Stimulated activated naive B cell treated with anti-CD40 and anti-IgM and Interleukin-4, amounts not matched to agents 10 μg/mL and 1 μg/mL and 100 μg/mL, for 72 hours (primary cell): ENCODE data around the gene KRT38.

Source experiments
- ATAC-seq, 2 donors: fragments of 150-1000 bp; cut with Tn5 transposase; replicated peaks; 2 replicates each; pipeline ENCODE4 v1.10.0; 2021; ENCODE audit warnings: moderate library complexity in 1 of 2
- DNase-seq: peaks from one replicate; pipeline ENCODE4 v3.0.0; 2021
- H3K27ac Mint-ChIP-seq: one replicate; pipeline ENCODE4 v1.8.0; 2022; ENCODE audit warnings: mild to moderate bottlenecking, mixed read lengths
- H3K27me3 Mint-ChIP-seq, 2 donors: one replicate each; pipeline ENCODE4 v1.8.0; 2022; ENCODE audit warnings: mixed read lengths in 2 of 2
- H3K36me3 Mint-ChIP-seq, 2 donors: one replicate each; pipeline ENCODE4 v1.8.0; 2022; ENCODE audit warnings: mixed read lengths in 2 of 2, mild to moderate bottlenecking in 1 of 2
- H3K4me1 Mint-ChIP-seq, 2 donors: one replicate each; pipeline ENCODE4 v1.8.0; 2022; ENCODE audit warnings: mixed read lengths in 2 of 2, mild to moderate bottlenecking in 1 of 2
- H3K4me3 Mint-ChIP-seq, 2 donors: one replicate each; pipeline ENCODE4 v1.8.0; 2022; ENCODE audit warnings: mild to moderate bottlenecking in 2 of 2, mixed read lengths in 2 of 2, moderate library complexity in 1 of 2
- H3K9me3 Mint-ChIP-seq, 2 donors: one replicate each; pipeline ENCODE4 v1.8.0; 2022; ENCODE audit warnings: mixed read lengths in 2 of 2, mild to moderate bottlenecking in 1 of 2

Gene KRT38

GRCh38 chr17:41440531-41441033 is at the start of gene KRT38:
Gene KRT38, minus strand, starts transcription at chr17:41440983. Its CDS starts 62 bp downstream, at chr17:41440921.
- H3K36me3 Mint-ChIP-seq, result no peaks in the 10 kb centered on the region
- no peaks in the 10 kb centered on the region for H3K4me1 Mint-ChIP-seq
- ATAC-seq, result no peak

DNA sequence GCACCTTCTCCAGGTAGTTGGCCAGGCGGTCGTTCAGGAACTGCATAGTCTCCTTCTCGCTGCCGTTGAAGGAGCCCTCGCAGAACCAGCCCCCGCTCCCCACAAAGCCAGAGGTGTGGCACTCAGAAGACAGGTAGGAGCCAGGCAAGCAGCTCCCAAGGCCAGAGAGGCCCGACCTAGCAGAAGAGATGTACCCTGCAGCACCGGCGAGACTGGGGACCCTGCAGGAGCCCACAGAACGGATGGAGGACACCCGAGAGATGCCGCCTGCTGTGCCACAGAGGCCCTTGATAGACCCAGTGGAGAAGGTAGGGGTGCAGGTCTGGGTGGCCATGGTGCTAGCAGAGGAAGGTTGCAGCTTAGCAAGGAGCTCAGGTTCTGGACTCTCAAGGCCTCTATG is 48.7 kb upstream of the KRT38 start, which contains the start of gene KRT36:
TSS of gene KRT36 (minus strand) at position 380 of the 400 bp plus-strand sequence. CDS start at position 334, 46 bp downstream.
- ATAC-seq (no peak), DNase-seq (no peak)
- Mint-ChIP-seq H3K27ac (no peak within 1 kb of the TSS), H3K9me3 (no peaks in the 10 kb centered on the region), H3K4me1 (peaks cover 0 to 6% of the 10 kb centered on the region in 2 donors), H3K36me3 (no peaks in the 10 kb centered on the region), H3K4me3 (no peak within 1 kb of the TSS), H3K27me3 (peaks cover 27 to 29% of the 10 kb centered on the region in 2 donors)

More at GRCh38 chr17:41440531-41441033, at the start of gene KRT38:
- no peak for DNase-seq
- peaks cover 48 to 59% of the 10 kb centered on the region in 2 donors for H3K27me3 Mint-ChIP-seq
- no peaks in the 10 kb centered on the region for H3K9me3 Mint-ChIP-seq
- no peak within 1 kb of the TSS for H3K4me3 Mint-ChIP-seq
- no peak within 1 kb of the TSS for H3K27ac Mint-ChIP-seq

DNA sequence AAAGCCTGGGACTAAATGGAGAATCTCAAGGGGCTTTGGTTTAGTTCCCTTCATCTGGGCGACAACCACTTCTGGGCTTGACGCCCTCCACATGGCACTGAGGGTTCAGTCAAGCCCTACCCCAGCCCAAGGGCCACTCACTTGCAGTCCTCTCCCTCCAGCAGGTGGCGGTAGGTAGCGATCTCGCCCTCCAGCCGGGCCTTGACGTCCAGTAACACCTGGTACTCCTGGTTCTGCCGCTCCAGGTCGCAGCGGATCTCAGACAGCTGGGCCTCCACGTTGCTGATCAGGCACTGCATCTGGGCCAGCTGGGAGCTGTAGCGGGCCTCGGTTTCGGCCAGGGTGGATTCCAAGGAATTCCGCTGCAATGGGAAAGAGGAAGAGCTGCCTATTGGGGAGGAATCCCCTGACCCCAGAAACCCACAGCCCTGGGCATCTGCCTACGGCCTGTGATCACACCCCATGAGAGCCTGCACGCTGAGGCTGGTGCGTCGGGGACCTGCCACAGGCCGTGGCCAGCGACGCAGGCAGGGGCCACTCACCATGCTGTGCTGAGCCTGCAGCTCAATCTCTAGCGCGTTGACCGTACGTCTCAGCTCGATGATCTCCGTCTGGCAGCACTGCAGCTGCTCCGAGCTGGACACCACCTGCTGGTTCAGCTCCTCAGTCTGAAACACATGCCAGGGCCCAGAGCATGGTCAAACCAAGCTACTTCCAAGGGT is 46.2 kb upstream of the KRT38 start:
- Mint-ChIP-seq H3K4me1 (peaks cover 0 to 6% of the 10 kb centered on the region in 2 donors), H3K27ac (no peak overlapping the region), H3K9me3 (no peaks in the 10 kb centered on the region), H3K36me3 (no peaks in the 10 kb centered on the region), H3K27me3 (peaks cover 21 to 26% of the 10 kb centered on the region in 2 donors), H3K4me3 (no peak overlapping the region)
- DNase-seq (no peak), ATAC-seq (peak in 1 of 2 donors; percentile 48)

DNA sequence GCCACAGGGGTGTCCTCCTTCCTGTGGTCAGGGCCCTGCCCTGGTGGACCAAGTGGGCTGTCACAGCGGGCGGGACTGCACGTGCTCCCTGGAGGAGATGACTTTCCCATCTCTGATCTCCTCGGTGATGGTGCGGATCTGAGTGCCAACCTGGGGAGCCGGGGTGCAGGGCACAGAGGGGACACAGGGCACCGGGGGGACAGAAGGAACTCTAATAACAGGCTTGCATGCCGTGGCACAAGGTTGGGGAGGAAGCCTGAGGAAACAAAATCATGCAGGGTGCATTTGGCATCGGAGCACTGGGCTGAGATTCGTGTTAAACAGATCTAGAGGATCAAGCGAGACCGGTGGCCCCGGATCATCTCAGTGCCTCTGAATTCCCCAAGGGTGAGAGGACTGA is 45.5 kb upstream of the KRT38 start:
- H3K27ac Mint-ChIP-seq, result no peak overlapping the region
- no peak for DNase-seq
- no peaks in the 10 kb centered on the region for H3K36me3 Mint-ChIP-seq
- H3K4me3 Mint-ChIP-seq, result no peak overlapping the region
- ATAC-seq, result no peak
- no peaks in the 10 kb centered on the region for H3K9me3 Mint-ChIP-seq
- peaks cover 21 to 26% of the 10 kb centered on the region in 2 donors for H3K27me3 Mint-ChIP-seq
- H3K4me1 Mint-ChIP-seq, result peaks cover 0 to 6% of the 10 kb centered on the region in 2 donors

DNA sequence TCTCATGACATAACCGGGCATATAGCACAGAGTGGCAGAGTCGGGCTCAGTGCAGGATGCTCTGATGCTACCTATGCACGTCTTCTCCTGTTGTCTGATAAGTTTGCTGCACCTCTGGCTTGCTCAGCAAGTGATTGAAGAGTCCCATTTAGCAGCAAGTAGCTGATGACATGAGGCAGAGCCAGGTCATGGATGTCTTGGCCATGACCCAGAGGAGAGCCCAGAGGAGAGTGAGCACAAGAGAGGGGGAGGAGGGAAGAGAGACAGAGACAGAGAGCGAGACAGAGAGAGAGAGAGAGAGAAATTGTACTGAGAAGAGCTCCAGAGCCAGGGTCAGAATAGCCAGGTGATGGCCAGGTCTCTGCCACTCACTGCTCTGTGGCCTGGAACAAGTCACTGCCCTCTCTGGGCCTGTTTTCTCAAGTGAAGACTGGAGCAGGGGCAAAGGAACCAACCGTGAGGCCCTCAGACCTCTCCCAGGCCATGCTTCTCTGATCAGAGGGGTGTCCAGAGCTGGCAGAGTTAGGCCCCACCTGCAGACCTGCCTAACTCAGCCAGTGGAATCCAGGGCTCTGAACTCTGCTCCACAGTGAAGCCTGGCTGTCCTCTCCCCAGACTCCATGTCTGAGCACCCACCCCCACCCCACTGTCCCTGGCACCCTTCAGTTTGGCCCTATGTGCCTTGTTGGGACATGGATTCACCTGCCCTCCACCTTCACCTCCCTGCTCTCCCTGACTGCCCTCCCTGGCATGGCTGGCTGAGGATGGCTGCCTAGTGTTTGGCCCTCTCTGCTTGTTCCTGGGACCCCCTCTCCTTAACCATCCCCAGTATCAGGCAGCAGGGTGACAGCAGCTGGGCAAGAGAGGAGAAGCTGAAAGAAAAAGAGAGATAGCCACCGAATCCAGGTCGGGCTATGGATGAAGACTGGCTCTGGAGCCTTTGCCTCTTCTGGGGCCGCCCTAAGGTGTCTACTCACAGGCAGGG is 44.4 kb upstream of the KRT38 start:
- DNase-seq (no peak), ATAC-seq (no peak)
- Mint-ChIP-seq H3K4me1 (peaks cover 2 to 3% of the 10 kb centered on the region in 2 donors), H3K36me3 (no peaks in the 10 kb centered on the region), H3K9me3 (no peaks in the 10 kb centered on the region), H3K27ac (no peak overlapping the region), H3K27me3 (peaks cover 21 to 26% of the 10 kb centered on the region in 2 donors), H3K4me3 (no peak overlapping the region)

DNA sequence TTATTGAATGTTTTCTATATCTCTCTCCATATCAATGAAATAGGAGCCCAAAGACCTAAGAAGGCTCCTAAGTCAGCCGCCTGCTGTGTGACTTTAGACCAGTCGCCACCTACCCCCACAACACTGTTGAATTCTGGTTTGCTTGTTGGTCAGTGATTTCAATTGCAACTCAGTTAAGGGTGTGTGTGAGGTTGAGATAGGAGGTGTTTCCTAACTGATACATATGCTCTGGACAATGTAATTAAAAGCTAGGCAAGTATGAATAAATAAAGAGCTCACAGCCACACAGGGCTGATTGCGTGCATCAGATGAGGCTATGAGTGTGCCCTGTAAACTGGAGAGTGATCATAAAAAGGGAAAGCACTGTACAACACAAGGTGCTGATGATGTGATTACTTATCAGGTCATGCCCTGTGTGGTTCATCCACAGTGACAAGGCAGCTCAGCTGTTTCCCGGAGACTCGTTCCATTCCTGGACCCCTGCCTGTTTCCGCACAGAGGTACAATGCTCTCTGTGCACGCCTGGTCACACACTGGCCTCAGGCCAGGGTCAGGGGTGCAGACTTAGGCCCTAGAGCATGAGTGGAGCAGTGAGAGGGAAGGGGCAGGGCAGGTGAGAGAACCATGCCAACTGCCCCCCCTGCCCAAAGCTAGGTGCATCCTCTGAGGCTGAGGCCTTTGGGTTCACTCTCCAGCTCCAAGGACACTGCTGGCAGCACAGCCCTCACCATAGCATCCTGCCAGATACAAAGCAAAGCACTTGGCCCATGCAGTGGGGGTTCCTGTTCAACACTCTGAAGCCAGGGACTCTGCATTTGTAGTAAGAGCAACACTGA is 43.4 kb upstream of the KRT38 start:
- Mint-ChIP-seq H3K4me1 (peaks cover 3 to 11% of the 10 kb centered on the region in 2 donors), H3K9me3 (no peaks in the 10 kb centered on the region), H3K4me3 (no peak overlapping the region), H3K27ac (no peak overlapping the region), H3K36me3 (no peaks in the 10 kb centered on the region), H3K27me3 (peaks cover 21 to 26% of the 10 kb centered on the region in 2 donors)
- DNase-seq (no peak), ATAC-seq (no peak)

DNA sequence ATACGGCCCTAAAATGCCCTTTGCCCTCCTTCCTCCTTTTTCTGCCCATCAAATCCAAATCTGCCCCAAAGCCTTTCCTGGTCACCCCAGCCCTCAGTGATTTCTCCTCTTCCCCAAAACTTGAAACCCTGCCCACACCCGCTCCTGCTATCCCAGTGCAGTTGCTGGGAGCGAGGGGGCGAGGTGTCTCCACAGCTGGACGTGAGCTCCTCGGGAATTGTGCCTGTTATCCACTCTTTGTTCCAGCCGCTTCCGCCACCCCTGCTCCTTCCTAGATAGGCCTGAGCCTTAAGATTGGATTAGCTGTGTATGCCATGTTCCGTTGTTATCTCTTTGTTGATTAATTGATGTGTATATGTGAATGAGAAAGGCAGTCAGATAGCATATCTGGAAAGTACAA is 42.7 kb upstream of the KRT38 start:
- peaks cover 21 to 23% of the 10 kb centered on the region in 2 donors for H3K27me3 Mint-ChIP-seq
- H3K36me3 Mint-ChIP-seq, result no peaks in the 10 kb centered on the region
- no peak overlapping the region for H3K4me3 Mint-ChIP-seq
- H3K27ac Mint-ChIP-seq, result peak overlapping the region; percentile 65
- H3K9me3 Mint-ChIP-seq, result no peaks in the 10 kb centered on the region
- H3K4me1 Mint-ChIP-seq, result peaks cover 3 to 13% of the 10 kb centered on the region in 2 donors
- ATAC-seq (no peak), DNase-seq (no peak)

GRCh38 chr17:41481036-41481435 is 40.3 kb upstream of the KRT38 start, which contains the start of gene KRT35:
Gene KRT35, minus strand, starts transcription at chr17:41481151. Its CDS starts 54 bp downstream, at chr17:41481097.
- no peaks in the 10 kb centered on the region for H3K9me3 Mint-ChIP-seq
- H3K27me3 Mint-ChIP-seq, result peaks cover 14 to 16% of the 10 kb centered on the region in 2 donors
- ATAC-seq, result no peak
- DNase-seq, result no peak
- H3K36me3 Mint-ChIP-seq, result no peaks in the 10 kb centered on the region
- H3K27ac Mint-ChIP-seq, result no peak within 1 kb of the TSS
- H3K4me3 Mint-ChIP-seq, result no peak within 1 kb of the TSS
- peaks cover 3 to 13% of the 10 kb centered on the region in 2 donors for H3K4me1 Mint-ChIP-seq

DNA sequence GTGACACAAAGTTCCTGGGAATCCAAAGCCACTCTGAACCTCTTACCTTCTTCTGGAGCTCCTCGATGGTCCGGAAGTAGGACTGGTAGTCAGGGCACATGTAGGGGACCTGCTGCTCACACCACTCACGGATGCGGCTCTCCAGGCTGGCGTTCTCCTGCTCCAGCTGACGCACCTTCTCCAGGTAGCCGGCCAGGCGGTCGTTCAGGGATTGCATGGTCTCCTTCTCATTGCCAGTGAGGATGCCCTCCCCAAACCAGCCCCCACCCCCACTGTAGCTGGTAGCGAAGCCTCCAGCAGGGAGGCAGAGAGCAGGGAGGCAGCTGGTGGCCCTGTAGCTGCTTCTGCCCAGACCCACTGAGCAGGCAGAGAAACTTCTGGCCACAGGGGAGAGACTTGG is 39.8 kb upstream of the KRT38 start:
- no peak for ATAC-seq
- peaks cover 3 to 13% of the 10 kb centered on the region in 2 donors for H3K4me1 Mint-ChIP-seq
- no peak overlapping the region for H3K27ac Mint-ChIP-seq
- DNase-seq, result no peak
- H3K4me3 Mint-ChIP-seq, result no peak overlapping the region
- H3K27me3 Mint-ChIP-seq, result peaks cover 9 to 12% of the 10 kb centered on the region in 2 donors
- no peaks in the 10 kb centered on the region for H3K9me3 Mint-ChIP-seq
- no peaks in the 10 kb centered on the region for H3K36me3 Mint-ChIP-seq

DNA sequence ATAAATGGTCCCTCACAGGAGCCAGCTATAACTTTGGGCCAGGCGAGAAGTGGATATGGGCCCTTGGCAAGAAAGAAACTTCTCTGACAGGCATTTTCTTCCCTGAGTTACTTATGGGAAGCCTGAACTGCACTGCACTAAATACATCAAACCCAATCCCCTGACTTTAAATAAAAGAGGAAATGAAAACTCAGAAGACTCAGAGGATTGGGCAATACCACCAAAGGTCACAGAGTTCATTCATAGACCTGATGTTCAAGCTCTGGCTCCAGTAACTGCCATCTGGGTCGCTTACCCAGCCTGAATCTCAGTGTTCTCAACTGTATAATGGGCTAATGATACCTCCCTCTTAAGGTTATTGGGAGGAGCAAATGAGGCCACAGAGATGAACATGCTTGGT is 39.4 kb upstream of the KRT38 start:
- H3K4me1 Mint-ChIP-seq, result peaks cover 3 to 13% of the 10 kb centered on the region in 2 donors
- H3K36me3 Mint-ChIP-seq, result no peaks in the 10 kb centered on the region
- no peaks in the 10 kb centered on the region for H3K9me3 Mint-ChIP-seq
- ATAC-seq (peak; percentile 82), DNase-seq (no peak)
- no peak overlapping the region for H3K27ac Mint-ChIP-seq
- peaks cover 5 to 11% of the 10 kb centered on the region in 2 donors for H3K27me3 Mint-ChIP-seq
- H3K4me3 Mint-ChIP-seq, result no peak overlapping the region

GRCh38 chr17:41478237-41478636 is 37.5 kb upstream of the KRT38 start:
- no peak overlapping the region for H3K27ac Mint-ChIP-seq
- H3K4me3 Mint-ChIP-seq, result no peak overlapping the region
- no peak for ATAC-seq
- H3K36me3 Mint-ChIP-seq, result no peaks in the 10 kb centered on the region
- peaks cover 0 to 4% of the 10 kb centered on the region in 2 donors for H3K9me3 Mint-ChIP-seq
- peaks cover 0 to 1% of the 10 kb centered on the region in 2 donors for H3K27me3 Mint-ChIP-seq
- DNase-seq, result no peak
- H3K4me1 Mint-ChIP-seq, result peaks cover 3 to 13% of the 10 kb centered on the region in 2 donors

- ATAC-seq, result no peak
Measured at GRCh38 chr17:41476866-41477815, 36.4 kb upstream of the KRT38 start.

More at GRCh38 chr17:41476866-41477815, 36.4 kb upstream of the KRT38 start:
- H3K27me3 Mint-ChIP-seq, result peaks cover 0 to 4% of the 10 kb centered on the region in 2 donors
- peaks cover 0 to 8% of the 10 kb centered on the region in 2 donors for H3K9me3 Mint-ChIP-seq
- H3K4me3 Mint-ChIP-seq, result no peak overlapping the region
- DNase-seq, result no peak
- no peaks in the 10 kb centered on the region for H3K36me3 Mint-ChIP-seq
- H3K4me1 Mint-ChIP-seq, result peaks cover 3 to 13% of the 10 kb centered on the region in 2 donors
- H3K27ac Mint-ChIP-seq, result no peak overlapping the region
